Body of pancreas (tissue), 4 donors: ENCODE measurements around the gene TSPAN18.

Experiments
- CTCF ChIP-seq, 7 experiments: fragments of 450-650 bp in 4 of 7; fragments of 200-600 bp in 3 of 7; sonication (generic) in 3 of 7; IDR thresholded peaks; one replicate each; pipeline ENCODE4 v1.5.1; 2016 to 2019; ENCODE audit warnings: antibody characterized with exemption in 7 of 7
- POLR2A ChIP-seq, 3 donors: fragments of 450-650 bp; IDR thresholded peaks; one replicate each; pipeline ENCODE4 v1.6.1; 2016; ENCODE audit warnings: antibody characterized with exemption in 3 of 3, mild to moderate bottlenecking in 2 of 3

- TF ChIP-seq CTCF (IDR thresholded peaks at IDR 0.05) (peak; percentile 79 to 95 (median 83)), POLR2A (IDR thresholded peaks at IDR 0.05) (no peak)
Measured at GRCh38 chr11:44727373-44728287, 868 bp downstream of the TSPAN18 start.
